Epithelial cell of proximal tubule (primary cell): ENCODE results near the gene HOXA1. TPM values are rescaled to one million over a fixed set of nuclear protein-coding genes. Genes with fewer than 3 reads are reported as not detected.

Experiments used
- DNase-seq: peaks from one replicate; pipeline ENCODE4 v3.0.0-alpha.2; 2011; ENCODE audit warnings: low read depth
- H3K4me3 ChIP-seq: 2 replicates; pipeline ENCODE4 v1.5.1; 2011; ENCODE audit warnings: low read depth, mild to moderate bottlenecking, low read length
- total RNA-seq: library from RNA; depleted of rRNA; stranded (reverse); fragments of >200 nt; gene quantifications from 2 replicates; pipeline ENCODE4 v1.2.3, GENCODE V29; 2015
- TF ChIP-seq, protein P1 (sequence below): conservative IDR thresholded peaks from 2 replicates; pipeline ENCODE4 v1.5.1; 2012; ENCODE audit warnings: low read depth, mild to moderate bottlenecking, low read length

The HOXA1 gene
- total RNA-seq, 1 donor from 2014 or later = 7.1 TPM

DNA sequence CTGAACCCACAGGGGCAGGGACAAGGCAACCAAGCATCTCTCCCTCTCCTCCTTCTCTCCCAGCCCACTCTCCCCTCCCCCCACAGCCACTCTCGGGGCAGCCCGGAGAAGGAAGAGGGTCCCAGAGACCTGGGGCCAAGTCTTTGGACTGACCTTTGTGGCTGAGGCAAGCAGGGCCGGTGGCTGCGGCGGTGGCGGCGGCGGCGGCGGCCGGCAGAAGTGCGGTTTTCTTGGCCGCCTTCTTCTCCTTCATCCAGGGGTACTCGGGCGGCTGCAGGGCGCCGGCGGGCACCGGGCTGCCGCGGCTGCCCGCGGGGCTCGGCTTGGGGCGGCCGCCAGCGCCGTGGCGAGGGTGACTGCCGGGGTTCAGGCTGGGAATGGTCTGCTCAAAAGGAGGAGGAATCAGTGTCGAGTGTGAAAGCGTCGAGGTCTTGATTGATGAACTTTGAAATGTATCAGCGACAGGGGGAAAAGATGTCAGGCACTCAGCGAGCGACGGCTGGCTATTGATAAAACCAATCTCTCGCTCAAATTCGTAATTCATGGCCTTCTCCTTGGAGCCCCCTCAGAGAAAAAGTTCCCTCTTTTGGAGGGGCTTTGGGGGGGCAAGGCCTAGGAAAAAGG is 6.3 kb upstream of the HOXA1 start:
- DNase-seq = no peak
- peak overlapping the region; percentile 53 for H3K4me3 ChIP-seq

DNA sequence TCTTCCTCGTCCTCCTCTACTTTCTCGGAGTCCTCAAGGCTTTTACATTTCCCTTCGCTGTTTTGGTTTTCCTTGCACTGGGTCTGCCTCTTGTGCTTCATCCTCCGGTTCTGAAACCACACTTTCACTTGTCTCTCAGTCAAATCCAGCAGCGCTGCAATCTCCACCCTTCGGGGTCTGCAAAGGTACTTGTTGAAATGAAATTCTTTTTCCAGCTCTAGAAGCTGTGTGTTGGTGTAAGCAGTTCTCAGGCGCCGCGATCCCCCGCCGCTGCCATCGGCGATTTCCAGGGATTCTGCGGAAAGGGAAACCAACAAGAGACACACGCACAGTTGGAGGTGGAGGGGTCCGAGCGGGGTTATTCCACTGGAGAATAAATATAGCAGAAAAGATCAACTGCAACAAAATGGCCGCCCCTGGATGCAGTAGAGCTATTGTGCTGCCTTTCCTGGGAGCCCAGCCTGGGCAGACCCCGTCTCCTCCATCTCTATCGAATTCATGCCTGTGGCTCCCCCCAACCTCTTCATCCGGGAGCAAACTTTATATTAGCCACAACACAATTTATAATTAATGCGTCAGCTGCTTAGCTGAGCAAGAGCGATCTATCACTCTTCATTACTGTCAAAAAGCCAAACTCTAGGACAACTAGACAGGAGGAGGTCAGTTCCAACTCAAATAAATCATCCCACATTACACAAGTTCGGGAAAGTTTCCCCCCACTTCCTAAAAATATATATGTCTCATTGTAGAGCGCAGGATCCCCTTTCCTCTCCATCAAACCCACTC is 5.6 kb upstream of the HOXA1 start:
- TF ChIP-seq, protein P1, sequence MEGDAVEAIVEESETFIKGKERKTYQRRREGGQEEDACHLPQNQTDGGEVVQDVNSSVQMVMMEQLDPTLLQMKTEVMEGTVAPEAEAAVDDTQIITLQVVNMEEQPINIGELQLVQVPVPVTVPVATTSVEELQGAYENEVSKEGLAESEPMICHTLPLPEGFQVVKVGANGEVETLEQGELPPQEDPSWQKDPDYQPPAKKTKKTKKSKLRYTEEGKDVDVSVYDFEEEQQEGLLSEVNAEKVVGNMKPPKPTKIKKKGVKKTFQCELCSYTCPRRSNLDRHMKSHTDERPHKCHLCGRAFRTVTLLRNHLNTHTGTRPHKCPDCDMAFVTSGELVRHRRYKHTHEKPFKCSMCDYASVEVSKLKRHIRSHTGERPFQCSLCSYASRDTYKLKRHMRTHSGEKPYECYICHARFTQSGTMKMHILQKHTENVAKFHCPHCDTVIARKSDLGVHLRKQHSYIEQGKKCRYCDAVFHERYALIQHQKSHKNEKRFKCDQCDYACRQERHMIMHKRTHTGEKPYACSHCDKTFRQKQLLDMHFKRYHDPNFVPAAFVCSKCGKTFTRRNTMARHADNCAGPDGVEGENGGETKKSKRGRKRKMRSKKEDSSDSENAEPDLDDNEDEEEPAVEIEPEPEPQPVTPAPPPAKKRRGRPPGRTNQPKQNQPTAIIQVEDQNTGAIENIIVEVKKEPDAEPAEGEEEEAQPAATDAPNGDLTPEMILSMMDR = no peak
- no peak for DNase-seq
- H3K4me3 ChIP-seq = peak overlapping the region; percentile 53

More for the DNA sequence above, 6.3 kb upstream of the HOXA1 start:
- TF ChIP-seq, protein P1 = no peak

DNA sequence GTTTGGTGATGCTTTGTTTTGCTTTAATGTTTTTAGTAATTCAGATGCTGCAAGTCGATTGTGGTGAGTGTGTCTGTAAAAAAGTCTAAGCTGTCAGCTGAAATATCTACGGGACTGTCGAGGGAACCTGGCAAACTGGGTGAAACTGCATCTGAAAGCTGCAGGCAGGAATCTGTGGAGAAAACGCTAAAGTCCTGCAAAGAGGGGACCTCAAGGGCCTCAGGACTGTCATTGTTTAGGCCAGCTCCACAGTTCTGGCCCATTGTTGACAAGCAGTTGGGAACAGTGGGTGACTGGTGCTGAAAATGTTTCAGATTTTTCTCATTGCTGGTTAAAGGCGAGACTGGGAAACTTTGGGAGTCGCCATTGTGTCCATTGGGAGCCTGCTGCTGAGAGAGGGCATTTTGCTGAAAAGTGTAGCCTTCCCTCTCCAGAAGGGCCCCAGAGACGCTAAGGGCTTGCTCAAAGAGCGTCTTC is 4.9 kb upstream of the HOXA1 start:
- peak overlapping the region; percentile 53 for H3K4me3 ChIP-seq
- DNase-seq = no peak
- TF ChIP-seq, protein P1 = no peak

DNA sequence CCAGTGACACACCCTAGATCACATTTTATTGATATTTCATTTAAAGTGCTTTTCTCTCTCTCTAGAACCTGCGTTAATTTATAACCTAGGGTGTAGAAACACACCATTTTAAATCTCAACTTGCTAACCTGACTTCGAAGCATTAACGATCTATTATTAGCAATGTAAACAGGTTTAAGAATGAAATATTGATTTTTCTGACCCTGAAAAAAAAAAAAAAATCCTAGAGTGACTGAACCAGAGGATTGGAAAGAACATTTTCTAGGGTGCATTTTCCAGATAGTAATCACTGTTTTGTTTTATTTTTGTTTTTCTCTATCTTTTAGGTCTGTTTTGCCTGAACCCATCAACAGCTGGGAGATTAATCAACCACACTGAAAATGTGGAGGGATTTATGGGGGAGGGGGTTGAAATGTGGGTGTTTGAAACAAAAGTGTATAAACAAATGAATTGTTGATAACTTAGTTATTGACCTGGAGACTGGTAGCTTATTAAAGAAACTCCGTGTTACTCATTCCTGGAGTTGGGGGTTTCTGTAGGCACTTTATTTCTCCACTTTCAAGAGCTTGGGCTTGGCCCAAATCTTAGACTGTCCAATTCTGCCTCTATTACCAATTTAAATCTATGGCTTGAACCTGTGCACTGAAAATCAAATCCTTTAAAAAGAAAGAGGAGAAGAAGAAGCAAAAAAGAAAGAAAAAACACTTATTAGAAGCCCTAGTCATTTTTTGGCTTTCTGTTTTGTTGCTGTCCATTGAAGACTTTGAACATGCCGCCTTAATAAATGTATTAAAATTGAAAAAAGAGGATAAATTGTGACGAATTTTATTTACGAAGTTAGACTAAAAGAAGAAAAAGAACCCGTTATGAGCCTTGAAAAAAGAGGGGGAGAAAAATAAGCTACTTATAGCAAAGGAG is 3.9 kb upstream of the HOXA1 start:
- peak overlapping the region; percentile 96 for H3K4me3 ChIP-seq
- DNase-seq = no peak
- TF ChIP-seq, protein P1 = no peak

DNA sequence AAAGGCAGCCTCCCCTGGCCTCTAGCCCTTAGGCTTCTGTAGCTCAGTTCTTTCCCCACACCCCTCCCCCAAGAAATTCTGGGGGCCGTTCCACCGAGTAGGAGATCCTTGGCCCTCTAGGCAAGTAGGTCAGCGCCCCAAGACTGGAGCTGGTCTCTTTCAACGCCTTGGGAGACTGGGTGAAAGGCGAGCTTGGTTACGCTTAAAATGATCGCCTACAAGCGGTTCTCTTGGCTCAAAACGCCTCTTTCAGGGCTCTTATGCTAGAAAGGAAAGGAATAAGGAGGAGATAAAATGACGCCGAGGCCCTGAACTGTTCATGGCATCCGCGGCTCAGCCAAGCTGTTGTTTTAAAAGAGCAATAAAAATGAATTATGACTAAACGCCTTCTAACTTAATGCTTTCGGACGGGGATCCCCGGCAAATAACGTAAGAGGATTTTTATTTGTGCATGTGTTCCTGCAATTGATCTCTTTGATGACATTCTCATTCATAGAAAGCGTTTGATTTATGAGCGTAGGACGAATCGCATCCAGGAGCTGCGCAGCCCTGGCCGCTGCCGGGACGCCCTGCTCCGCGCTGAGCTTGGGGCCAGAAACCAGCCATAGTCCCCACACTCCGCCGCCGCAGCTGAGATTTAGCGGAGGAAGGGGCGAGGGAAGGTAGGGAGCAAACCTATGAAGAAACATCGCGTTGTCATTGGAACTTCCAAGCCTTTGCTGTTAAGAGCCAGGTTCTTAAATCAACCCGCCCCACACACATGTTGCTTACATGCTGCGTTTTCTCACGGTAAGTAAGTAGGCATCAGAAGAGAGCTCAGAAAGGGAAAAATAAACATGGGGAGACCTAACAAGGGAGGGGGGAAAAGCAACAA is 3.0 kb upstream of the HOXA1 start:
- no peak for DNase-seq
- H3K4me3 ChIP-seq = peak overlapping the region; percentile 96
- TF ChIP-seq, protein P1 = no peak
